Measurements from ENCODE around the gene SSR1. TPM values are rescaled to one million over a fixed set of nuclear protein-coding genes. Genes with fewer than 3 reads are reported as not detected.

The SSR1 gene
- total RNA-seq, 1 donor from 2014 or later: 183 TPM

DNA sequence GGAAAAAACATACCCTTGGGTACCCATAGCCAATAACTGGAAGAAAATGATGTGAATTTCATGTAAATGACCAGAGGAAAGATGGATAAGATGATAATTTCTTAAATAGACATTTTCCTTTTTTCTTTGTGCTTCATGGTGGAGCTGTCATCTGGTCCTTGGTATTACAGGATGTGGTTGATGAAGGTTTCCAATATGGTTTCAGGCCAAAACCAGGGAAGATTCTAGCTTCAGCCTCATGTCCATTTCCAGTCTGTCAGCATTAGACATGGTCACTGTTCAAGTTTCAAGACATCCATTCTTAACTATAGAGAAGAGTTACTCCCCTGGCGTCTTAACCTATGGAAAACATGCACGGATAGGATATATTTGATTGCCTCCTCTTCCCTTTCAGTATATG is 63.6 kb downstream of the SSR1 start:
- TF ChIP-seq, protein P1, sequence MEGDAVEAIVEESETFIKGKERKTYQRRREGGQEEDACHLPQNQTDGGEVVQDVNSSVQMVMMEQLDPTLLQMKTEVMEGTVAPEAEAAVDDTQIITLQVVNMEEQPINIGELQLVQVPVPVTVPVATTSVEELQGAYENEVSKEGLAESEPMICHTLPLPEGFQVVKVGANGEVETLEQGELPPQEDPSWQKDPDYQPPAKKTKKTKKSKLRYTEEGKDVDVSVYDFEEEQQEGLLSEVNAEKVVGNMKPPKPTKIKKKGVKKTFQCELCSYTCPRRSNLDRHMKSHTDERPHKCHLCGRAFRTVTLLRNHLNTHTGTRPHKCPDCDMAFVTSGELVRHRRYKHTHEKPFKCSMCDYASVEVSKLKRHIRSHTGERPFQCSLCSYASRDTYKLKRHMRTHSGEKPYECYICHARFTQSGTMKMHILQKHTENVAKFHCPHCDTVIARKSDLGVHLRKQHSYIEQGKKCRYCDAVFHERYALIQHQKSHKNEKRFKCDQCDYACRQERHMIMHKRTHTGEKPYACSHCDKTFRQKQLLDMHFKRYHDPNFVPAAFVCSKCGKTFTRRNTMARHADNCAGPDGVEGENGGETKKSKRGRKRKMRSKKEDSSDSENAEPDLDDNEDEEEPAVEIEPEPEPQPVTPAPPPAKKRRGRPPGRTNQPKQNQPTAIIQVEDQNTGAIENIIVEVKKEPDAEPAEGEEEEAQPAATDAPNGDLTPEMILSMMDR (IDR thresholded peaks at IDR 0.05): no peak
- Mint-ChIP-seq H3K9me3 (ENCODE audit: unreplicated experiment) (no peaks in the 10 kb centered on the region), H3K27me3 (ENCODE audit: unreplicated experiment) (no peaks in the 10 kb centered on the region), H3K4me3 (ENCODE audit: unreplicated experiment) (no peak overlapping the region), H3K4me1 (ENCODE audit: unreplicated experiment) (no peaks in the 10 kb centered on the region), H3K27ac (ENCODE audit: unreplicated experiment) (no peak overlapping the region), H3K36me3 (ENCODE audit: unreplicated experiment) (peaks cover 14% of the 10 kb centered on the region)
- DNase-seq (ENCODE audit: extremely low spot score, unreplicated experiment): no peak

DNA sequence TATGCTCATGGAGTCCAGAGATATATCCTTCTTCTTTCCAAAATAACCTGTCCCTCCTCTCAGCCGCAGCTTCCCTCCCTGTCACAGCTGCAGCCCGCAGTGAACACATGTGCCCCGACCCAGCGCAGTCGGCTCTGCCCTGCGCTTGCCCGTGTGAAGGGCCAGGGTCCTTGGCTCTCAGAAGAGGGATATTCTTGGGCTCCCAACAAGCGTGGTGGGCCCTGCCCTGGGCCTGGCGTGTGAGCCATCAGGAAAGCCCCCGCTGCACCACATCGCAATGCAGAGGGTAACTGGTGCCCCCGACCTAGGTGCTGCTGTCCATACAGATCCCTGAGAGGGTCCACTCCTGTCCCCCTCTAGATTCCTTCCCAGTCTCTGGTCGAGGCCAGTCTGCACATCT is 65.2 kb downstream of the SSR1 start:
- no peaks in the 10 kb centered on the region for H3K9me3 Mint-ChIP-seq (ENCODE audit: unreplicated experiment)
- TF ChIP-seq, protein P1 (IDR thresholded peaks at IDR 0.05): no peak

DNA sequence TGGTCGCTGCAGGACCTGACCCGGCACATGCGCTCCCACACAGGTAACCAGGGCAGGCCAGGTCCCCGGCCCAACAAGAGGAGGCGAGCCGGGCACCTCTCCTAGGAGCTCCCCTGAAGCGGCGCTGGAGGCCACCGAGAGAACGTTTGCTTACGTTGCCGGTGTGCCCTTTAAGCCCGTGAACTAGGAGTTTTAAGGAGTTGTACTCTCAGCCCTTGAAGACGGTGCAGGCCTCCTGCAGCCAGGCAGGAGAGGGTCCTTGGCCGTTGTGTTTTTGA is 65.9 kb downstream of the SSR1 start:
- Mint-ChIP-seq H3K36me3 (ENCODE audit: unreplicated experiment) (peaks cover 16% of the 10 kb centered on the region), H3K4me3 (ENCODE audit: unreplicated experiment) (no peak overlapping the region), H3K4me1 (ENCODE audit: unreplicated experiment) (peaks cover 16% of the 10 kb centered on the region), H3K27ac (ENCODE audit: unreplicated experiment) (no peak overlapping the region), H3K27me3 (ENCODE audit: unreplicated experiment) (no peaks in the 10 kb centered on the region), H3K9me3 (ENCODE audit: unreplicated experiment) (no peaks in the 10 kb centered on the region)
- TF ChIP-seq, protein P1 (IDR thresholded peaks at IDR 0.05): no peak
- no peak for DNase-seq (ENCODE audit: extremely low spot score, unreplicated experiment)

More for the DNA sequence above, 65.2 kb downstream of the SSR1 start:
- DNase-seq (ENCODE audit: extremely low spot score, unreplicated experiment): no peak
- Mint-ChIP-seq H3K4me3 (ENCODE audit: unreplicated experiment) (no peak overlapping the region), H3K27me3 (ENCODE audit: unreplicated experiment) (no peaks in the 10 kb centered on the region), H3K4me1 (ENCODE audit: unreplicated experiment) (peaks cover 10% of the 10 kb centered on the region), H3K27ac (ENCODE audit: unreplicated experiment) (no peak overlapping the region), H3K36me3 (ENCODE audit: unreplicated experiment) (peaks cover 16% of the 10 kb centered on the region)

DNA sequence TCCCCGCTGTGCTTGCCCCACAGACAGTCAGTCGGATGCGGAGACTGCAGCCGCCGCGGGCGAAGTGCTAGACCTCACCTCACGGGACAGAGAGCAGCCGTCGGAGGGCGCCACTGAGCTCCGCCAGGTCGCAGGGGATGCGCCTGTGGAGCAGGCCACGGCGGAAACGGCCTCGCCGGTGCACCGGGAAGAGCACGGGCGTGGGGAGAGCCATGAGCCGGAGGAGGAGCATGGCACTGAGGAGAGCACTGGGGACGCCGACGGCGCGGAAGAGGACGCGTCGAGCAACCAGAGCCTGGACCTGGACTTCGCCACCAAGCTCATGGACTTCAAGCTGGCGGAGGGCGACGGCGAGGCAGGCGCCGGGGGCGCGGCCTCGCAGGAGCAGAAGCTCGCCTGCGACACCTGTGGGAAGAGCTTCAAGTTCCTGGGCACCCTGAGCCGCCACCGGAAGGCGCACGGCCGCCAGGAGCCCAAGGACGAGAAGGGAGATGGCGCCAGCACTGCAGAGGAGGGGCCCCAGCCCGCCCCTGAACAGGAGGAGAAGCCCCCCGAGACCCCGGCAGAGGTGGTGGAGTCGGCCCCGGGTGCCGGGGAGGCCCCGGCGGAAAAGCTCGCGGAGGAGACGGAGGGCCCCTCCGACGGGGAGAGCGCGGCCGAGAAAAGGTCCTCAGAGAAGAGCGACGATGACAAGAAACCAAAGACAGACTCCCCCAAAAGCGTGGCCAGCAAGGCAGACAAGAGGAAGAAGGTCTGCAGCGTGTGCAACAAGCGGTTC is 66.4 kb downstream of the SSR1 start:
- Mint-ChIP-seq H3K9me3 (ENCODE audit: unreplicated experiment) (no peaks in the 10 kb centered on the region), H3K27ac (ENCODE audit: unreplicated experiment) (no peak overlapping the region), H3K36me3 (ENCODE audit: unreplicated experiment) (peaks cover 16% of the 10 kb centered on the region), H3K27me3 (ENCODE audit: unreplicated experiment) (no peaks in the 10 kb centered on the region), H3K4me3 (ENCODE audit: unreplicated experiment) (no peak overlapping the region), H3K4me1 (ENCODE audit: unreplicated experiment) (peaks cover 21% of the 10 kb centered on the region)
- DNase-seq (ENCODE audit: extremely low spot score, unreplicated experiment): no peak
- TF ChIP-seq, protein P1 (IDR thresholded peaks at IDR 0.05): no peak

DNA sequence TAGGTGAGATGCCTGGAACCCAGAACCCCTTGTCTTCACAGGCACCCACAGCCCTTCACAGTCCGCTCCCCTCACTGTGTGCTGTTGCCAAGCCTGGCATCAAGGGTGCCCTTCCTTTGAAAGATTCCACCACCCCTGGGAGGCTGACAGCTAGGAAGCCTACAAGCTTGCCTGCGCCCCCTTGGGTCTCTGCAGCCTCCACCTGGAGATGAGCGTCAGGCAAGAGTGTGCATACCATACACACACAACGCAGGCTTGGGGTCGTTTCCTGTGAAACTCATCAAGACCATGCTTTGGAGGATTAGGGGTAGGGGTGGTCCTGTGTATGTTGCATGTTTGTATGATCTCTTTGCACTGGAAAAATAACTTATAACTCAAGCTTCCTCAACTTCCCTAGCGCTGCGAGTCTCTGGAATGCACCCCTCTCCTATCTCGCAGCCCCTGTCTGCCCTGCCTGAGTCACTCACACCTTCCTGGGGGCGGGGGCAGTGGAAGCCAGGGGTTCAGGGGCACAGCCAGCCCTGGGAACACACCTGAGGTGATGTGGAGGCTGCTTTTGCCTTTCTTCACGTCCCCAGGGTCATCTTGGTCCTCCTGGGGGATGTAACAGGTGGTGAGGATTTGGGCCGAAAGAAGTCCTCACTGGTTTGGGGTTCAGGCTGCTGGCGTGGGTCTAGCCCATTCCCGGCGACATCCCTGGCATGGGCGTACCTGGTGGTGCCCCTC is 67.2 kb downstream of the SSR1 start:
- Mint-ChIP-seq H3K4me3 (ENCODE audit: unreplicated experiment) (no peak overlapping the region), H3K4me1 (ENCODE audit: unreplicated experiment) (peaks cover 27% of the 10 kb centered on the region), H3K9me3 (ENCODE audit: unreplicated experiment) (no peaks in the 10 kb centered on the region), H3K36me3 (ENCODE audit: unreplicated experiment) (peaks cover 14% of the 10 kb centered on the region), H3K27ac (ENCODE audit: unreplicated experiment) (no peak overlapping the region), H3K27me3 (ENCODE audit: unreplicated experiment) (no peaks in the 10 kb centered on the region)
- no peak for DNase-seq (ENCODE audit: extremely low spot score, unreplicated experiment)
- TF ChIP-seq, protein P1 (IDR thresholded peaks at IDR 0.05): no peak
